ENCODE measurements around the gene TIMM44. TPM values are rescaled to one million over a fixed set of nuclear protein-coding genes. Genes with fewer than 3 reads are reported as not detected.
A peak's percentile ranks its signal among the peaks of the same experiment; 100 is the strongest.

TIMM44 gene
- total and polyA plus RNA-seq, 2 of the 8 experiments (the other 6 are each of a cell fraction or from before 2014, with no cell fraction given) = 131 to 150 TPM

- TF ChIP-seq SRF (IDR thresholded peaks at IDR 0.05; ENCODE audit: low read depth, low read length) (no peak), EGR1 (IDR thresholded peaks at IDR 0.05; ENCODE audit: borderline replicate concordance, low read depth, low read length) (peak; percentile 42; the same call in 1 of the 2 replicates), CEBPB (IDR thresholded peaks at IDR 0.05; ENCODE audit: low read depth, low read length) (no peak; the same call in 1 of the 2 replicates), MAFK (IDR thresholded peaks at IDR 0.05; ENCODE audit: low read depth, low read length) (no peak), SIX5 (IDR thresholded peaks at IDR 0.05; ENCODE audit: low read depth, low read length) (no peak), SUZ12 (IDR thresholded peaks at IDR 0.05; ENCODE audit: low read length) (no peak), SIRT6 (IDR thresholded peaks at IDR 0.05; ENCODE audit: low read length) (no peak), RFX5 (IDR thresholded peaks at IDR 0.05; ENCODE audit: borderline replicate concordance, low read depth, low read length) (no peak), GTF2F1 (IDR thresholded peaks at IDR 0.05; ENCODE audit: borderline replicate concordance, low read depth, low read length) (no peak), NANOG (IDR thresholded peaks at IDR 0.05; ENCODE audit: insufficient read depth, low read depth, low read length, poor library complexity, severe bottlenecking) (no peak), EZH2 (IDR thresholded peaks at IDR 0.05; ENCODE audit: low read depth, low read length, severe bottlenecking) (no peak), POLR2A (IDR thresholded peaks at IDR 0.05; ENCODE audit: control extremely low read depth in 1 of 2, low read depth in 2 of 2, low read length in 2 of 2) (peak in 1 of 2 experiments; percentile 35; a peak in 1 of 3 replicates), BRCA1 (IDR thresholded peaks at IDR 0.05; ENCODE audit: low read depth, low read length) (peak; percentile 40; the same call in 1 of the 2 replicates), TCF12 (IDR thresholded peaks at IDR 0.05; ENCODE audit: low read depth, low read length) (no peak)
Observed at GRCh38 chr19:7919610-7920518, 23.6 kb downstream of the TIMM44 start, which contains the start of gene SNAPC2 (continued).
